ENCODE results near the gene OR2C3. TPM values are rescaled to one million over a fixed set of nuclear protein-coding genes. Genes with fewer than 3 reads are reported as not detected.

OR2C3 gene
- total and polyA plus RNA-seq, 11 donors = 0.04 TPM; not detected in 10

- WGBS, 4 donors = 35 to 59% (median 47%) methylated on average over 1 of the region's 1 CpG
- no peak overlapping the region for H3K27ac ChIP-seq
- intact Hi-C loops (cut with DNase I) = no loop called here
- no peak for DNase-seq
- no peaks in the 10 kb centered on the region for H3K27me3 ChIP-seq
- ATAC-seq = no peak
- H3K9me3 ChIP-seq = peaks cover 0 to 4% (median 0%) of the 10 kb centered on the region in 12 donors
- H3K4me3 ChIP-seq = no peak overlapping the region
- TF ChIP-seq CTCF (IDR thresholded peaks at IDR 0.05) (no peak), POLR2A (IDR thresholded peaks at IDR 0.05) (no peak)
- H3K36me3 ChIP-seq = no peaks in the 10 kb centered on the region
- H3K4me1 ChIP-seq = no peaks in the 10 kb centered on the region
Observed at GRCh38 chr1:247574236-247574635, 38.0 kb upstream of the OR2C3 start.

- WGBS, 4 donors = 59 to 70% (median 67%) methylated on average over 9 of the region's 9 CpGs
- TF ChIP-seq CTCF (IDR thresholded peaks at IDR 0.05) (no peak), POLR2A (IDR thresholded peaks at IDR 0.05) (no peak)
- H3K4me1 ChIP-seq = no peaks in the 10 kb centered on the region
- no peaks in the 10 kb centered on the region for H3K36me3 ChIP-seq
- peaks cover 0 to 4% (median 0%) of the 10 kb centered on the region in 12 donors for H3K9me3 ChIP-seq
- intact Hi-C loops (cut with DNase I) = no loop called here
- ATAC-seq = no peak
- H3K4me3 ChIP-seq = no peak overlapping the region
- H3K27me3 ChIP-seq = no peaks in the 10 kb centered on the region
- no peak overlapping the region for H3K27ac ChIP-seq
- no peak for DNase-seq
Observed at GRCh38 chr1:247562198-247562597, 26.0 kb upstream of the OR2C3 start.

- 67 to 71% (median 68%) methylated on average over 10 of the region's 10 CpGs for WGBS, 4 donors
- no peaks in the 10 kb centered on the region for H3K36me3 ChIP-seq
- ATAC-seq (no peak), DNase-seq (no peak)
- TF ChIP-seq POLR2A (IDR thresholded peaks at IDR 0.05) = no peak
- TF ChIP-seq CTCF (IDR thresholded peaks at IDR 0.05) = no peak
- no peaks in the 10 kb centered on the region for H3K9me3 ChIP-seq
- no peak overlapping the region for H3K27ac ChIP-seq
- intact Hi-C loops (cut with DNase I) = no loop called here
- no peaks in the 10 kb centered on the region for H3K27me3 ChIP-seq
- no peaks in the 10 kb centered on the region for H3K4me1 ChIP-seq
- no peak overlapping the region for H3K4me3 ChIP-seq
Observed at GRCh38 chr1:247561711-247562110, 25.5 kb upstream of the OR2C3 start.

GRCh38 chr1:247557926-247558674 is 21.9 kb upstream of the OR2C3 start:
- 60 to 66% (median 62%) methylated on average over 2 of the region's 2 CpGs for WGBS, 4 donors
- intact Hi-C loops (cut with DNase I) = no loop called here
- no peak for DNase-seq
- Histone ChIP-seq H3K27me3 (no peaks in the 10 kb centered on the region), H3K9me3 (peaks cover 0 to 5% (median 0%) of the 10 kb centered on the region in 12 donors), H3K4me1 (no peaks in the 10 kb centered on the region), H3K27ac (no peak overlapping the region), H3K4me3 (no peak overlapping the region), H3K36me3 (no peaks in the 10 kb centered on the region)
- TF ChIP-seq POLR2A (IDR thresholded peaks at IDR 0.05) = no peak
- TF ChIP-seq CTCF (IDR thresholded peaks at IDR 0.05) = no peak
- no peak for ATAC-seq
